Transverse colon (tissue), 4 donors: Measurements from ENCODE around the gene TMEM35A.

Experiments used
- CTCF ChIP-seq, 5 experiments: fragments of 200-600 bp in 3 of 5; fragments of 450-650 bp in 2 of 5; sonication (generic) in 3 of 5; IDR thresholded peaks; 1 replicate in 2 of 5; 2 replicates in 3 of 5; pipeline ENCODE4 v1.5.1; 2016 to 2017; ENCODE audit warnings: antibody characterized with exemption in 5 of 5, inconsistent platforms in 3 of 5, mild to moderate bottlenecking in 2 of 5, moderate library complexity in 1 of 5
- POLR2A ChIP-seq: fragments of 450-650 bp; IDR thresholded peaks from one replicate; pipeline ENCODE4 v1.6.1; 2016; ENCODE audit warnings: antibody characterized with exemption, mild to moderate bottlenecking, moderate library complexity
- POLR2AphosphoS5 ChIP-seq, 3 donors: sonication (generic); formaldehyde crosslinking; IDR thresholded peaks; one replicate each; pipeline ENCODE4 v1.6.1; 2016; ENCODE audit warnings: antibody characterized with exemption in 3 of 3

GRCh38 chrX:101040197-101040596, 38.5 kb upstream of the TMEM35A start:
- TF ChIP-seq CTCF (IDR thresholded peaks at IDR 0.05), result no peak
- TF ChIP-seq POLR2A, result no peak
- TF ChIP-seq POLR2AphosphoS5 (IDR thresholded peaks at IDR 0.05), result no peak
